OCI-LY3 (cell line): ENCODE measurements around the gene C1GALT1.

Experiments
- EZH2phosphoT487 ChIP-seq: fragments of 200-600 bp; shearing (Covaris generic); IDR thresholded peaks from 2 replicates; pipeline ENCODE4 v1.6.1; 2018; ENCODE audit warnings: antibody characterized with exemption, mixed run types, low read depth
- TF ChIP-seq, protein P1 (sequence below): fragments of 200-600, 300-600 bp; sonication (generic); IDR thresholded peaks from 2 replicates; pipeline ENCODE4 v1.5.1; 2014; ENCODE audit warnings: antibody characterized with exemption, low read length, low read depth

DNA sequence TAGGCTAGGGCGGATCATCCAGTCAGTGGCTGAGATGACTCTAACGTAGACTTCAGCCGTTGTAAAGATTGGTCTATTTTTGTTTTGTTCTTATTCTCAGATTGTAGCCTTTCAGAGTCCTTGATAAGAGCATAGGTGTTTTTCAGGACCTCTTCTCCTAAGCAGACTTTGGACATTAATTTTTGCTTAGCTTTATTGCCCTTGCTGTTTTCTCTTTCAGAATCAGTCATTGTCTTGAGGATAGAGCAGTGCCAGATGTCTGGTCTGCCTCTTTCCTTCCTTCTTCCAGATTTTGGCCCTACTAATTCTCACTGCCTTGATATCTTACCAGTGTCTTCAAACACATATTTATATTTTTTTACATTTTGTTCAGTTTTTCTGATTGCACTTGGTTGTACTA, 49.5 kb downstream of the C1GALT1 start:
- TF ChIP-seq, protein P1, sequence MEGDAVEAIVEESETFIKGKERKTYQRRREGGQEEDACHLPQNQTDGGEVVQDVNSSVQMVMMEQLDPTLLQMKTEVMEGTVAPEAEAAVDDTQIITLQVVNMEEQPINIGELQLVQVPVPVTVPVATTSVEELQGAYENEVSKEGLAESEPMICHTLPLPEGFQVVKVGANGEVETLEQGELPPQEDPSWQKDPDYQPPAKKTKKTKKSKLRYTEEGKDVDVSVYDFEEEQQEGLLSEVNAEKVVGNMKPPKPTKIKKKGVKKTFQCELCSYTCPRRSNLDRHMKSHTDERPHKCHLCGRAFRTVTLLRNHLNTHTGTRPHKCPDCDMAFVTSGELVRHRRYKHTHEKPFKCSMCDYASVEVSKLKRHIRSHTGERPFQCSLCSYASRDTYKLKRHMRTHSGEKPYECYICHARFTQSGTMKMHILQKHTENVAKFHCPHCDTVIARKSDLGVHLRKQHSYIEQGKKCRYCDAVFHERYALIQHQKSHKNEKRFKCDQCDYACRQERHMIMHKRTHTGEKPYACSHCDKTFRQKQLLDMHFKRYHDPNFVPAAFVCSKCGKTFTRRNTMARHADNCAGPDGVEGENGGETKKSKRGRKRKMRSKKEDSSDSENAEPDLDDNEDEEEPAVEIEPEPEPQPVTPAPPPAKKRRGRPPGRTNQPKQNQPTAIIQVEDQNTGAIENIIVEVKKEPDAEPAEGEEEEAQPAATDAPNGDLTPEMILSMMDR = no peak
- TF ChIP-seq EZH2phosphoT487 = no peak
